H9 (cell line): ENCODE measurements around the gene NCOR1. TPM values are rescaled to one million over a fixed set of nuclear protein-coding genes. Genes with fewer than 3 reads are reported as not detected.

ENCODE experiments used
- DNase-seq: peaks from one replicate; pipeline ENCODE4 v3.0.0-alpha.2; 2017
- H2AFZ ChIP-seq: one replicate; pipeline ENCODE4 v1.6.1; 2013; ENCODE audit warnings: mild to moderate bottlenecking, low read length, control low read depth, moderate library complexity
- H2AK5ac ChIP-seq: 2 replicates; pipeline ENCODE4 v1.6.1; 2013; ENCODE audit warnings: low read length, control low read depth, mixed read lengths; ENCODE audit not compliant: insufficient read length
- H2BK120ac ChIP-seq: one replicate; pipeline ENCODE4 v1.6.1; 2013; ENCODE audit warnings: low read depth, mild to moderate bottlenecking, low read length, control low read depth, inconsistent platforms; ENCODE audit not compliant: poor library complexity, severe bottlenecking
- H2BK12ac ChIP-seq: 2 replicates; pipeline ENCODE4 v1.6.1; 2013; ENCODE audit warnings: low read length, control low read depth, mixed read lengths, low read depth; ENCODE audit not compliant: insufficient read length
- H2BK15ac ChIP-seq: 2 replicates; pipeline ENCODE4 v1.6.1; 2013; ENCODE audit warnings: low read depth, low read length, control low read depth
- H2BK20ac ChIP-seq: one replicate; pipeline ENCODE4 v1.6.1; 2013; ENCODE audit warnings: low read depth, mild to moderate bottlenecking, low read length, control low read depth, inconsistent platforms; ENCODE audit not compliant: poor library complexity, severe bottlenecking
- H2BK5ac ChIP-seq: 2 replicates; pipeline ENCODE4 v1.6.1; 2013; ENCODE audit warnings: low read length, control low read depth, mixed read lengths; ENCODE audit not compliant: insufficient read length
- H3K14ac ChIP-seq: 2 replicates; pipeline ENCODE4 v1.6.1; 2013; ENCODE audit warnings: low read length, control low read depth; ENCODE audit not compliant: insufficient read depth
- H3K18ac ChIP-seq: 2 replicates; pipeline ENCODE4 v1.6.1; 2013; ENCODE audit warnings: low read depth, mild to moderate bottlenecking, mixed read lengths, low read length, control low read depth; ENCODE audit not compliant: insufficient read length
- H3K23ac ChIP-seq: 2 replicates; pipeline ENCODE4 v1.6.1; 2013; ENCODE audit warnings: low read length, control low read depth, mixed read lengths, low read depth; ENCODE audit not compliant: insufficient read length
- H3K23me2 ChIP-seq: 2 replicates; pipeline ENCODE4 v1.6.1; 2013; ENCODE audit warnings: low read depth, mild to moderate bottlenecking, mixed read lengths, low read length, control low read depth; ENCODE audit not compliant: insufficient read length, poor library complexity, severe bottlenecking
- H3K27ac ChIP-seq: 2 replicates; pipeline ENCODE4 v1.5.1; 2013; ENCODE audit warnings: low read length, control low read depth, mixed read lengths, low read depth; ENCODE audit not compliant: insufficient read length
- H3K27me3 ChIP-seq: 2 replicates; pipeline ENCODE4 v1.6.1; 2013; ENCODE audit warnings: low read length, control low read depth, inconsistent platforms; ENCODE audit not compliant: insufficient read depth
- H3K4ac ChIP-seq: 2 replicates; pipeline ENCODE4 v1.6.1; 2013; ENCODE audit warnings: low read depth, mild to moderate bottlenecking, control low read depth, inconsistent platforms, low read length, moderate library complexity
- H3K4me1 ChIP-seq: 2 replicates; pipeline ENCODE4 v1.6.1; 2013; ENCODE audit warnings: low read length, control low read depth, inconsistent platforms; ENCODE audit not compliant: insufficient read depth
- H3K4me2 ChIP-seq: 2 replicates; pipeline ENCODE4 v1.6.1; 2013; ENCODE audit warnings: low read length, control low read depth, mixed read lengths; ENCODE audit not compliant: insufficient read length, insufficient read depth
- H3K56ac ChIP-seq: 2 replicates; pipeline ENCODE4 v1.6.1; 2013; ENCODE audit warnings: low read depth, mild to moderate bottlenecking, mixed read lengths, low read length, control low read depth; ENCODE audit not compliant: insufficient read length
- H3K79me1 ChIP-seq: 2 replicates; pipeline ENCODE4 v1.6.1; 2013; ENCODE audit warnings: low read depth, mild to moderate bottlenecking, moderate library complexity, low read length, control low read depth, inconsistent platforms; ENCODE audit not compliant: insufficient read depth, poor library complexity, severe bottlenecking
- H3K79me2 ChIP-seq: 2 replicates; pipeline ENCODE4 v1.6.1; 2013; ENCODE audit warnings: low read length, control low read depth, inconsistent platforms; ENCODE audit not compliant: insufficient read depth
- H3K9ac ChIP-seq: 2 replicates; pipeline ENCODE4 v1.6.1; 2013; ENCODE audit warnings: low read length, control low read depth, mixed read lengths; ENCODE audit not compliant: insufficient read length; ENCODE audit errors: extremely low read depth
- H3K9me3 ChIP-seq: one replicate; pipeline ENCODE4 v1.6.1; 2013; ENCODE audit warnings: low read depth, low read length, inconsistent platforms; ENCODE audit not compliant: control insufficient read depth
- H3T11ph ChIP-seq: one replicate; pipeline ENCODE4 v1.6.1; 2013; ENCODE audit warnings: mild to moderate bottlenecking, low read length, control low read depth, inconsistent platforms
- H4K20me1 ChIP-seq: one replicate; pipeline ENCODE4 v1.6.1; 2013; ENCODE audit not compliant: control insufficient read depth, insufficient read length, insufficient read depth
- H4K5ac ChIP-seq: 2 replicates; pipeline ENCODE4 v1.6.1; 2013; ENCODE audit warnings: low read depth, mild to moderate bottlenecking, mixed read lengths, low read length, control low read depth; ENCODE audit not compliant: insufficient read length
- H4K8ac ChIP-seq: replicated peaks from 2 replicates; pipeline ENCODE4 v1.6.1; 2013; ENCODE audit warnings: low read length, control low read depth, mixed read lengths, low read depth; ENCODE audit not compliant: insufficient read length
- H4K91ac ChIP-seq: 2 replicates; pipeline ENCODE4 v1.6.1; 2013; ENCODE audit warnings: low read depth, mild to moderate bottlenecking, moderate library complexity, mixed read lengths, low read length, control low read depth; ENCODE audit not compliant: insufficient read length
- H3K27ac Mint-ChIP-seq, 3 experiments: 2 replicates in 2 of 3; 3 replicates in 1 of 3; pipeline ENCODE4 v1.8.0; 2020 to 2021; ENCODE audit warnings: mixed read lengths in 3 of 3, mild to moderate bottlenecking in 1 of 3, moderate library complexity in 1 of 3
- H3K27me3 Mint-ChIP-seq: 2 replicates; pipeline ENCODE4 v1.8.0; 2021; ENCODE audit warnings: low read depth, mild to moderate bottlenecking, moderate library complexity, mixed read lengths
- H3K36me3 Mint-ChIP-seq, 3 experiments: 2 replicates in 2 of 3; 3 replicates in 1 of 3; pipeline ENCODE4 v1.8.0; 2020 to 2021; ENCODE audit warnings: low read depth in 3 of 3, mixed read lengths in 3 of 3; ENCODE audit not compliant: insufficient read depth in 1 of 3
- H3K4me1 Mint-ChIP-seq, 2 experiments: 2 replicates each; pipeline ENCODE4 v1.8.0; 2020; ENCODE audit warnings: mixed read lengths in 2 of 2
- H3K4me3 Mint-ChIP-seq, 2 experiments: 2 replicates in 1 of 2; 3 replicates in 1 of 2; pipeline ENCODE4 v1.8.0; 2020 to 2021; ENCODE audit warnings: mild to moderate bottlenecking in 2 of 2, mixed read lengths in 2 of 2, moderate library complexity in 1 of 2
- H3K9me3 Mint-ChIP-seq, 2 experiments: 2 replicates in 1 of 2; 3 replicates in 1 of 2; pipeline ENCODE4 v1.8.0; 2020; ENCODE audit warnings: mild to moderate bottlenecking in 2 of 2, mixed read lengths in 2 of 2, moderate library complexity in 1 of 2
- WGBS: extraction: QIAGEN DNeasy Blood & Tissue Kit; methylation state at CpG from one replicate; pipeline ENCODE4 v1.1.7; 2013; ENCODE audit warnings: missing lambda C conversion rate, low lambda C conversion rate, mixed read lengths; ENCODE audit not compliant: insufficient read length; ENCODE audit errors: extremely low coverage; 5-methylcytosine and 5-hydroxymethylcytosine counted together
- total RNA-seq: library from RNA; stranded (reverse); gene quantifications from 2 replicates; pipeline ENCODE4 v1.2.1, GENCODE V29; 2021
- TF ChIP-seq, protein P1 (sequence below): fragments of 200-600 bp; sonication (generic); conservative IDR thresholded peaks from 3 replicates; pipeline ENCODE4 v1.8.0; 2021; ENCODE audit warnings: antibody characterized with exemption, mild to moderate bottlenecking

Gene NCOR1
- total RNA-seq, 1 experiment from 2014 or later = 119 TPM

- Histone ChIP-seq H3K18ac (no peak overlapping the region), H4K91ac (no peak overlapping the region), H2AFZ (no peak overlapping the region), H3K4ac (no peak overlapping the region), H2BK20ac (no peak overlapping the region), H4K20me1 (no peaks in the 10 kb centered on the region), H3K79me2 (peaks cover 13% of the 10 kb centered on the region; the same call in 1 of the 2 replicates), H3K23me2 (peaks cover 7% of the 10 kb centered on the region), H2BK120ac (no peak overlapping the region), H3K9ac (no peak overlapping the region), H3K23ac (no peak overlapping the region), H3K4me1 (0 out of 2 replicates have a peak, but pooled peaks cover 4% of the 10 kb centered on the region), H3T11ph (no peak overlapping the region), H2BK5ac (no peak overlapping the region), H3K14ac (no peak overlapping the region), H3K27me3 (no peaks in the 10 kb centered on the region), H3K79me1 (peaks cover 8% of the 10 kb centered on the region), H2AK5ac (no peak overlapping the region), H4K8ac (no peak overlapping the region), H3K9me3 (no peaks in the 10 kb centered on the region), H3K56ac (no peak overlapping the region), H3K4me2 (no peak overlapping the region), H3K27ac (no peak overlapping the region), H2BK12ac (no peak overlapping the region), H2BK15ac (no peak overlapping the region), H4K5ac (no peak overlapping the region)
- Mint-ChIP-seq H3K27ac (no peak overlapping the region), H3K27me3 (no peaks in the 10 kb centered on the region), H3K9me3 (peaks cover 7 to 10% of the 10 kb centered on the region in 2 experiments), H3K36me3 (peaks cover 69 to 82% (median 80%) of the 10 kb centered on the region in 3 experiments), H3K4me3 (no peak overlapping the region), H3K4me1 (peaks cover 9 to 16% of the 10 kb centered on the region in 2 experiments)
- WGBS = no CpG with 5 or more reads among the region's 1 CpG
- TF ChIP-seq, protein P1, sequence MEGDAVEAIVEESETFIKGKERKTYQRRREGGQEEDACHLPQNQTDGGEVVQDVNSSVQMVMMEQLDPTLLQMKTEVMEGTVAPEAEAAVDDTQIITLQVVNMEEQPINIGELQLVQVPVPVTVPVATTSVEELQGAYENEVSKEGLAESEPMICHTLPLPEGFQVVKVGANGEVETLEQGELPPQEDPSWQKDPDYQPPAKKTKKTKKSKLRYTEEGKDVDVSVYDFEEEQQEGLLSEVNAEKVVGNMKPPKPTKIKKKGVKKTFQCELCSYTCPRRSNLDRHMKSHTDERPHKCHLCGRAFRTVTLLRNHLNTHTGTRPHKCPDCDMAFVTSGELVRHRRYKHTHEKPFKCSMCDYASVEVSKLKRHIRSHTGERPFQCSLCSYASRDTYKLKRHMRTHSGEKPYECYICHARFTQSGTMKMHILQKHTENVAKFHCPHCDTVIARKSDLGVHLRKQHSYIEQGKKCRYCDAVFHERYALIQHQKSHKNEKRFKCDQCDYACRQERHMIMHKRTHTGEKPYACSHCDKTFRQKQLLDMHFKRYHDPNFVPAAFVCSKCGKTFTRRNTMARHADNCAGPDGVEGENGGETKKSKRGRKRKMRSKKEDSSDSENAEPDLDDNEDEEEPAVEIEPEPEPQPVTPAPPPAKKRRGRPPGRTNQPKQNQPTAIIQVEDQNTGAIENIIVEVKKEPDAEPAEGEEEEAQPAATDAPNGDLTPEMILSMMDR = no peak
- no peak for DNase-seq
Measured at GRCh38 chr17:16003841-16004240, 211.5 kb downstream of the NCOR1 start.
